Ramos (cell line): ENCODE results near the gene RAMP1.

ENCODE experiments used
- in situ Hi-C: fragments of 300-500 bp; cut with MboI; formaldehyde crosslinking; loops from one replicate; pipeline ENCODE4 v1.14.3; 2022; ENCODE audit warnings: low sequenced_read_pairs; ENCODE audit not compliant: unreplicated experiment

The RAMP1 gene

GRCh38 chr2:237892478-237892877 lies 33.1 kb downstream of the RAMP1 start:
- in situ Hi-C loops: no loop called here

GRCh38 chr2:237892984-237893595 lies 33.7 kb downstream of the RAMP1 start:
- in situ Hi-C loops: no loop called here

GRCh38 chr2:237894396-237894979 lies 35.1 kb downstream of the RAMP1 start:
- in situ Hi-C loops: no loop called here

GRCh38 chr2:237894986-237895543 lies 35.6 kb downstream of the RAMP1 start:
- in situ Hi-C loops: no loop called here

DNA sequence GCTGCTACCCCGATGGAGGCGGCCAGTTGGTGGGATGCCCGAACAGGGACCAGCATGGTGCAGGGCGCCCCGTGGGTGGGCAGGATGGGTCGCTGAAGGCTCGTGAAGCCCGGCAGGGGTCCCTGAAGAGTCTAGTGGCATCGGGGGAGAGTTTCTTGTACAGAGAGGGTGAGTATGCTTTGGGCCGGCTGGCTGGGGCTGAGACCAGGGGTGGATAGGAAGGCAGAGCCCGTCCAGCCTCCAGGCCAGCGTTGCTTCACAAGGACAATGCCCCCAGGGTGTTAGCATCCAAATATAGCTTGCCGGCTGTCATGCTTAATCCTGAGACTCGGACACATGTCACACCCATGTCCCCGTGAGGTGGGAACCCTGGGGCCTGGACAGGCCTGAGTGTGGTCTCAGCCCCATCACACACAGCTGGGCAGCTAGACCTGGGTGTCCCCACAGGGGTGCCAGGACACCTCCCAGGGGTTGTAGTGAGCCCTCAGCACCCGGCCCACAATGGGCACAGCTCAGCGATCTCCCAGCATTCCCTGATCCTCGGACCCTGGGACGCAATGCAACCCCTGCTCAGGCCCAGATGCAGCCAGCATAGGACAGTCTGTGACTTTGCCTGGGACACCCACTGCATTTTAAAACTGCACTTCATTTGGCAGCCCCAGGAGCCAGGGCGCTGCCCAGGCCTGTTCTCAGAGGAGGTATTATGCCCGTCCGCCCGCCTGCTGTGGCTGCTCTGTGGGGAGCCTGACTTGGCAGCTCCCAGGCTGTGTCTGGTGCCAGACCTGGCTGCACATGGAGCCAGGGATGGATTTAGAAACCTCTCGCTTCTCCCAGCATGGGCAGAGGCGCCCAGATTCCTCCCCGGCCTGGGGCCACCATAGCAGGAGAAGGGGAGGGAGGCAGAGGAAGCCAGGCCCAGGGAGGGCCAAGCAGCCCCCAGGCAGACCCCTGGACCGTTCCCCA lies 36.4 kb downstream of the RAMP1 start:
- in situ Hi-C loops: no loop called here

DNA sequence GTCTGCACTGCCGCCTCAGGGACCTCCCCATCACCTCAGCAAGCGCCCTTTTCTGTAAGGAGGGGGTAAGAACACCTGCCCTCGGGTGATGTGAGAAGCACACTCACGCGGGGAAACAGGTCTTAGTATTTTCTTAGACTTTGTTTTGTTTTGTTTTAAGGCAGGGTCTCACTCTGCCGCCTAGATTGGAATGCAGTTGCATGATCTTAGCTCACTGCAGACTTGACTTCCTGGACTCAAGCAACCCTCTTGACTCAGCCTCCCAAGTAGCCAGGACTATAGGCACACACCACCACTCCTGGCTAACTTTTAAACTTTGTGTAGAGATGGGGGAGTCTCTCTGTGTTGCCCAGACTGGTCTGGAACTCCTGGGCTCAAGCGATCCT lies 37.1 kb downstream of the RAMP1 start:
- in situ Hi-C loops: no loop called here

DNA sequence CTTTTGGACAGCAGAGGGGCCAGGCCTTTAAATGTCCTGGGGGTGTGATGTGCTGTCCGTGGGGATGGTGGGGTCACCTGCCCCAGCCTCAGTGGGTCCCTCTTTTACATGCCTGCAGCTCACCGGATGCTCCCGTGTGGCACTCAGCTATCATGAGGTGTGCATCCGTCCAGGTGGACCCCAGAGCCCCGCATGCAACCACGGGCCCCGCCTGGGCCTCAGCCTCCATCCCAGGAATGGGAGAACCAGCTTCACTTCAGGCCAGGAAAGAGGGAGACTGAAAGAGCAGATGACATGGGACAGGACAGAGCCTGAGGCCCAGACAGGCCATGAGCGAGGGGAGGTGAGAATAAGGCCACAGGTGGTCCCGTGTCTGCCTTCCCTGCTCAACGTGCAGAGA lies 37.5 kb downstream of the RAMP1 start:
- in situ Hi-C loops: no loop called here

GRCh38 chr2:237898057-237898414 lies 38.6 kb downstream of the RAMP1 start:
- in situ Hi-C loops: no loop called here

- in situ Hi-C loops: no loop called here
Measured at GRCh38 chr2:237900891-237901831, 41.7 kb downstream of the RAMP1 start.

- in situ Hi-C loops: no loop called here
Measured at GRCh38 chr2:237901932-237902850, 42.8 kb downstream of the RAMP1 start.

DNA sequence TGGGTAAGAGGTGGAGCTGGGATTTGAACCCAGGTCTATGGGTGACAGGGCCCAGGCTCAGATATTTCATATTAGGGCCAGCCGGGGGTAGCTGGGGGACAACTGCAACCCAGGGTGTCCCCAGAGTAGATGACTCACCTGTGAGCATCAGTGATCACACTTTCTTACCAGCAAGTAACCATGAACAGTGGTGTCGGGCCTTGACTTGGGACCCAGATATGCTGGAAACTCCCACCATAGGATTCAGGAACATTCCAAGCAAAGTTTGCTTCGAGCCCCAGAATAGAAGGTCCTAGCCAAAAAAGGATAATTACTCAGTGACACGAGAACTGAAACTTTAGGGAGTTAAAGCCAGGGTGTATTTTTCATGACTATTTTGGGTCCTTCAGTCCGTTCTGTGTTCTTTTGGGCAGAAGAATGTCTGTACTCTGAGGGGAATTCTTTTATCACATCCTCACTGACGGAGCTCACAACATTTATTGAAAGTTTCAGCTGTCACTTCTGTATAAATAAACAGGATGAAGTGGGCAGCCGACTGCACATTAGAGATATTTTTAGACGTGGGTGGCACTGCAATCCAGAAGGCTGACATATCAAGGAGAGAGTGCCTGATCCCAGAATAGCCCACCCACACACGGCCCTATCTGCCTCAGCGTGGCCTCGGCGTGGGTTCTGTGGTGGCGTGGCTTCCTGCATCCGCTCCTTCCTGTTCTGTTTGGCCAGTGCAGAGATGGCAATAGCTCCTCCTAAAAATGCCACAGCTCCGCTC lies 45.6 kb downstream of the RAMP1 start:
- in situ Hi-C loops: no loop called here

DNA sequence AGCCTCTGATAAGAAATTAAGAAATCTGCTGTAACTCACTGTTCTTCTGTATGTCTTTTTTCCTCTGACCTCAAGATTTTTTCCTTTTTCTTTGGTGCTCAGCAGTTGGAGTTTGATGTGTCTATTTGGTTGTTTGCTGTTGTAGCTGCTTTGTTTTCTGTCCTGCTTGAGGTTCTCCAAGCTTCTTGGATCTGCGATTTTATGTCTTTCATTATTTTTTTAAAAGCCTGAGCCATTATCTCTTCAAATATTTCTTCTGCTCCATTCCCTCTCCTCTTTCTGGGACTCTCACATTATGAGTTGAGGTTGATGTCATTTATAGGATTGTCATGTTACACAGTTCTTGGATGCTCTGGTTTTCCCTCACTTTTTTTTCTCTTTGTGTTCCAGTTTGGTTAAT lies 47.7 kb downstream of the RAMP1 start:
- in situ Hi-C loops: no loop called here

DNA sequence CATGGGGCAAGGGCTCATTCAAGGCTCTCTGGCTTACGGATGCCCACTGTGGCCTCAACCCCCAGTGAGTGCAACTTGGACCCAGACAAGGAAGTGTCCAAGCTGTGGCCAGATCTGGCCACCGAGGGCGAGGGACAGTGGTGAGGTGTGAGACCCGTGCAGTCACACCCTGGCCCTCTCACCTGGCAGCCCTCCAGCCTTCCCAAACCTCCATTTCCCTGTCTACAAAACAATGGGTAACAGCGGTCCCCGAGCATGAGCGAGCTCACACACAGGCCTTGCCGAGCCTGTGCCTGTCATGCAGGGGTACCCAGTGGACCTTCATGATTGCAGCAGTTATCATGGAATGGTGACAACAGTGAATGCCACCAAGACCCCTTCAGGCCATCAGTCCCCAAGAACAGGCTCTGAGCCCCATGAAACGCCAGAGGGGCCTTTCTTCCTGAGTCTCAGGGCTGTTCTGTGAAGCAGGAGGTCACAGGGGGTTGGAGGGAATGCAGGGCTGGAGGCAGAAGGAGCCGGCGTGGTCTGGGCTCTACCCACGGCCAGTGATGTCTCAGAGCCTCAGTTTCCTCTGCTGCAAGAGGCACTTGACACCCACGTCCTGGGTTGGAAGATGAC lies 49.8 kb downstream of the RAMP1 start:
- in situ Hi-C loops: no loop called here

DNA sequence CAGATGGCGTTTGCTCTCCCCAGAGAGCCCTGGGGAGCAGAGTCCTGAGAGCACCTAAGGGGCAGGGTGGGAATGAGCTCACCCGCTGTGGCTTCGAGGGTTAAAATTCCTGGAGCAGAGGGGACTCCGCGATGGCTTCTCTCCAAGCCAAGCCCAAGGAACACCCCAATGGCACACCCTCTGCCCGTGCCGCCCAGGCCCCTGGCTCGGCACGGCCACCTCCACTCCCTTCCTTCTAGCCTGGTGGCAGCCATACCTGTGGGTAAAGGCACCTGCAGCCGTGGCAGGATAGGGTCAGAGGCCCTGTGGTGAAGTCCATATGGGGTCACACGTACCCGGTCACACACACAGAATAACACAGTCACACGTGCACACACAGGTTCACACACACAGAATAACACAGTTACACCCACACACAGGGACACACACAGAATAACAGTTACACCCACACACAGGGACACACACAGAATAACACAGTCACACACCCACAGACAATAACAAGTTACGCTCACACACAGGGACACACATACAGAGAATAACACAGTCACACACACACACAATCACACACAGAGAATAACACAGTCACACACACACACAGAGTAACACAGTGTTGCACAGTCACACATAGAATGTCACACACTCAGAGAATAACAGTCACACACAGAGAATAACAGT lies 50.5 kb downstream of the RAMP1 start:
- in situ Hi-C loops: no loop called here

GRCh38 chr2:237910576-237911362 lies 51.3 kb downstream of the RAMP1 start:
- in situ Hi-C loops: no loop called here

DNA sequence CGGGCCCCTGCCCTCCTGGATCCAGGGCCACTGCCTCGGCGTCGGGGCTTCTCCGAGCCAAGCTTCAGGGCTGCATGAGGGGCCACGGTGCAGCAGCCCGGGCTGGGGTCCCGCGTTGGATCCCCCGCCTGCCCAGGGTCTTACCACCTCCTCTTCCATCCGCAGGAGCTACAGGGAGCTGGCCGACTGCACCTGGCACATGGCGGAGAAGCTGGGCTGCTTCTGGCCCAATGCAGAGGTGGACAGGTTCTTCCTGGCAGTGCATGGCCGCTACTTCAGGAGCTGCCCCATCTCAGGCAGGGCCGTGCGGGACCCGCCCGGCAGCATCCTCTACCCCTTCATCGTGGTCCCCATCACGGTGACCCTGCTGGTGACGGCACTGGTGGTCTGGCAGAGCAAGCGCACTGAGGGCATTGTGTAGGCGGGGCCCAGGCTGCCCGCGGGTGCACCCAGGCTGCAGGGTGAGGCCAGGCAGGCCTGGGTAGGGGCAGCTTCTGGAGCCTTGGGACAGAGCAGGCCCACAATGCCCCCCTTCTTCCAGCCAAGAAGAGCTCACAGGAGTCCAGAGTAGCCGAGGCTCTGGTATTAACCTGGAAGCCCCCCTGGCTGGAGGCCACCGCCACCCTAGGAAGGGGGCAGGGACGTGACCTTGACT lies 52.1 kb downstream of the RAMP1 start:
- in situ Hi-C loops: no loop called here
